Body of pancreas (tissue), 4 donors: ENCODE results near the gene MYL2. TPM values are rescaled to one million over a fixed set of nuclear protein-coding genes. Genes with fewer than 3 reads are reported as not detected.

ENCODE experiments used
- ATAC-seq: fragments of 150-250 bp; one replicate; pipeline ENCODE4 v1.9.1; 2016
- DNase-seq, 4 donors: peaks; one replicate each; pipeline ENCODE4 v3.0.0-alpha.2; 2019
- H3K27ac ChIP-seq, 4 donors: fragments of 200-600 bp; sonication (generic); 1 replicate in 3 of 4; 2 replicates in 1 of 4; pipeline versions ENCODE4 v1.5.1 to v1.6.1; 2016 to 2019; ENCODE audit warnings: mild to moderate bottlenecking in 1 of 4, mixed read lengths in 1 of 4, moderate library complexity in 1 of 4
- H3K27me3 ChIP-seq, 2 donors: fragments of 200-600 bp; sonication (generic); one replicate each; pipeline ENCODE4 v1.6.0; 2016; ENCODE audit warnings: mild to moderate bottlenecking in 1 of 2
- H3K36me3 ChIP-seq, 2 donors: fragments of 200-600 bp; sonication (generic); replicated peaks in 1 of 2; 2 replicates each; pipeline ENCODE4 v1.5.1; 2016; ENCODE audit warnings: low read depth in 2 of 2; ENCODE audit not compliant: insufficient read depth in 1 of 2
- H3K4me1 ChIP-seq: fragments of 200-600 bp; sonication (generic); one replicate; pipeline ENCODE4 v1.6.0; 2016
- H3K4me3 ChIP-seq, 2 donors: fragments of 200-600 bp; sonication (generic); 1 replicate in 1 of 2; 2 replicates in 1 of 2; pipeline ENCODE4 v1.5.1; 2016 to 2019
- H3K9me3 ChIP-seq, 3 donors: fragments of 200-600 bp; sonication (generic); 1 replicate in 2 of 3; 2 replicates in 1 of 3; pipeline ENCODE4 v1.5.1; 2016
- CTCF ChIP-seq, 7 experiments: fragments of 450-650 bp in 4 of 7; fragments of 200-600 bp in 3 of 7; sonication (generic) in 3 of 7; IDR thresholded peaks; one replicate each; pipeline ENCODE4 v1.5.1; 2016 to 2019; ENCODE audit warnings: antibody characterized with exemption in 7 of 7
- POLR2A ChIP-seq, 3 donors: fragments of 450-650 bp; IDR thresholded peaks; one replicate each; pipeline ENCODE4 v1.6.1; 2016; ENCODE audit warnings: antibody characterized with exemption in 3 of 3, mild to moderate bottlenecking in 2 of 3
- WGBS, 2 donors: methylation state at CpG; one replicate each; pipeline ENCODE4 v1.1.5; 2017; 5-methylcytosine and 5-hydroxymethylcytosine counted together
- intact Hi-C: fragments of 100-400 bp; cut with DNase I; formaldehyde crosslinking; loops from one replicate; pipeline ENCODE4 v1.15.1; 2023
- total RNA-seq, 2 donors: library from RNA; depleted of rRNA; stranded (reverse); fragments of >200 nt; gene quantifications; one replicate each; pipeline ENCODE4 v1.1.0, GENCODE V29; 2016

The MYL2 gene
- total RNA-seq, 2 donors from 2014 or later: not detected

- Histone ChIP-seq H3K36me3 (no peaks in the 10 kb centered on the region), H3K4me1 (no peaks in the 10 kb centered on the region), H3K27ac (no peak overlapping the region), H3K27me3 (no peaks in the 10 kb centered on the region), H3K4me3 (no peak overlapping the region), H3K9me3 (no peaks in the 10 kb centered on the region)
- no peak for ATAC-seq
- WGBS, 2 donors: 68 to 70% methylated on average over 5 of the region's 5 CpGs
- intact Hi-C loops: no loop called here
- TF ChIP-seq POLR2A (IDR thresholded peaks at IDR 0.05) (no peak), CTCF (IDR thresholded peaks at IDR 0.05) (no peak)
- no peak for DNase-seq
Measured at GRCh38 chr12:110919720-110920119, 659 bp downstream of the MYL2 start.

GRCh38 chr12:110917961-110918360 lies 2.4 kb downstream of the MYL2 start:
- intact Hi-C loops: no loop called here
- 79 to 86% methylated on average over 6 to 7 of the region's 7 CpGs for WGBS, 2 donors
- H3K36me3 ChIP-seq: no peaks in the 10 kb centered on the region
- TF ChIP-seq POLR2A (IDR thresholded peaks at IDR 0.05): no peak
- no peak for TF ChIP-seq CTCF (IDR thresholded peaks at IDR 0.05)
- H3K4me1 ChIP-seq: no peaks in the 10 kb centered on the region
- H3K4me3 ChIP-seq: no peak overlapping the region
- H3K9me3 ChIP-seq: no peaks in the 10 kb centered on the region
- H3K27ac ChIP-seq: no peak overlapping the region
- no peaks in the 10 kb centered on the region for H3K27me3 ChIP-seq
- no peak for DNase-seq
- ATAC-seq: no peak

GRCh38 chr12:110917467-110917866 lies 2.9 kb downstream of the MYL2 start:
- WGBS, 2 donors: 38 to 42% methylated on average over 5 of the region's 5 CpGs
- Histone ChIP-seq H3K4me1 (no peaks in the 10 kb centered on the region), H3K9me3 (no peaks in the 10 kb centered on the region), H3K4me3 (no peak overlapping the region), H3K27me3 (no peaks in the 10 kb centered on the region), H3K36me3 (no peaks in the 10 kb centered on the region), H3K27ac (no peak overlapping the region)
- intact Hi-C loops: no loop called here
- TF ChIP-seq CTCF (IDR thresholded peaks at IDR 0.05) (no peak), POLR2A (IDR thresholded peaks at IDR 0.05) (no peak)
- DNase-seq (no peak), ATAC-seq (no peak)

GRCh38 chr12:110916295-110916875 lies 4.0 kb downstream of the MYL2 start:
- intact Hi-C loops: no loop called here
- H3K27ac ChIP-seq: no peak overlapping the region
- TF ChIP-seq CTCF (IDR thresholded peaks at IDR 0.05) (no peak), POLR2A (IDR thresholded peaks at IDR 0.05) (no peak)
- no peak for ATAC-seq
- H3K9me3 ChIP-seq: no peaks in the 10 kb centered on the region
- DNase-seq: no peak
- no peaks in the 10 kb centered on the region for H3K36me3 ChIP-seq
- no peaks in the 10 kb centered on the region for H3K4me1 ChIP-seq
- H3K27me3 ChIP-seq: no peaks in the 10 kb centered on the region
- WGBS, 2 donors: 59 to 71% methylated on average over 3 of the region's 3 CpGs
- no peak overlapping the region for H3K4me3 ChIP-seq
